Rectal smooth muscle tissue (tissue), 1 donor: ENCODE measurements around the gene VEPH1.

Experiments used
- H3K27ac ChIP-seq: one replicate; pipeline ENCODE4 v1.7.0; 2013; ENCODE audit warnings: low read depth, low read length, inconsistent platforms
- H3K27me3 ChIP-seq: one replicate; pipeline ENCODE4 v1.7.0; 2013; ENCODE audit warnings: low read length; ENCODE audit not compliant: control insufficient read depth, insufficient read depth
- H3K36me3 ChIP-seq: one replicate; pipeline ENCODE4 v1.7.0; 2013; ENCODE audit warnings: low read length; ENCODE audit not compliant: control insufficient read depth, insufficient read depth
- H3K4me1 ChIP-seq: one replicate; pipeline ENCODE4 v1.7.0; 2013; ENCODE audit warnings: low read length; ENCODE audit not compliant: control insufficient read depth, insufficient read depth
- H3K4me3 ChIP-seq: one replicate; pipeline ENCODE4 v1.7.0; 2013; ENCODE audit warnings: low read length
- H3K9ac ChIP-seq: one replicate; pipeline ENCODE4 v1.7.0; 2013; ENCODE audit warnings: low read length

VEPH1 gene

DNA sequence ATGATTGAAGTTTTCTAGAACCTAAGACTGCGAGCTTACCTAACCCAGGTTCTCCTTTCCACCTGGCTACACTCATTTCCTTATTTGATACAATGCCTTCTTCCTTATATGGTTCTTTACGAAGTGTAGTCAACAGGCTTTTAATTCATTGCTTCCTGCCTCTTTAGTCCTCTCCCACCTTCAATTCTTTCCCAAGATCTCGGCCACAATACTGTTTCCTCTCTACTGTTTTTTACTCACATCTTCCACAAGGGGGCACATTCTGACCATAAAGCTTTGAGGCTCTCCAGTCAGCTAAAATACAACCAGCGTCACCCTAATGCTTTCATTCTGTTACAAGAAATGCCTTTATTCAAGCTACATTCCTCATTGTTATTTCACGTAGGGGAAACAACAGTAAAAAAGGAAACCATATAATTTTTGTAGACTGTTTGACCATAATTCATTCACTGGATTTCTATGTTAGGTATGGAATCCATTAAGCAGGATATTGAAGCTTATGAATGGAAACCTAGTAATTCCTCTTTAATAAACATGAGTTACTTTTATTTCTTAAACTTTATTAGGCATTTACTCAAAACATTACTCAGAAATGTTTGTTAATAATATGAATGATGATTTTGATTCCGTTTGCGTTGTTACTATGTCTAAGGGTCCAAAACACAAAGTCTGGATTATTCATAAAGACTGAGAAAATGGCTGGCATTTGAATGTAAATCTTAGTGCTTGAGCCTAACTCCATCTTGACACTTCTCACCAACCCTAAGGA, 29.5 kb upstream of the VEPH1 start:
- no peak overlapping the region for H3K9ac ChIP-seq
- no peak overlapping the region for H3K27ac ChIP-seq
- H3K27me3 ChIP-seq = no peaks in the 10 kb centered on the region
- no peak overlapping the region for H3K4me3 ChIP-seq
- H3K36me3 ChIP-seq = no peaks in the 10 kb centered on the region
- no peaks in the 10 kb centered on the region for H3K4me1 ChIP-seq

DNA sequence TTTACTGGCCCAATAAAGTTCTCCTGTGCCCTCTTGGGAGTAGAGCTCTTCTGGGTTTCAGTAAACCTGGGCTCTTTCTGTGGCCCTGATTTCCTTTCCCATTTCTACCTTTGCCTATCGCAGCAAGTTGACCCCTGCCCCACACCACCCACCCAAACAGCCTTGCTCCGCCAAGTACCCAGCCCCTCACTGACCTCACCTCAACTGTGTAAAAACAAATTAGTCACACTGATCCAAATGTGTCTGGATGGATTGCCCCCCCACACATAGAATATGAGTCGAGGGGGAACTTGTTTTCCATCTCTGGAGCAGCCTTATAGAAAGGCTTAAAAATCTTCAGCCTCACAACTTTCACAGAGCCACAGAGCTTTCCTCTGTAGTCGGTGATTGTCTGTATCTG, 28.6 kb upstream of the VEPH1 start:
- Histone ChIP-seq H3K27me3 (no peaks in the 10 kb centered on the region), H3K4me3 (no peak overlapping the region), H3K4me1 (no peaks in the 10 kb centered on the region), H3K36me3 (no peaks in the 10 kb centered on the region), H3K27ac (no peak overlapping the region), H3K9ac (no peak overlapping the region)

DNA sequence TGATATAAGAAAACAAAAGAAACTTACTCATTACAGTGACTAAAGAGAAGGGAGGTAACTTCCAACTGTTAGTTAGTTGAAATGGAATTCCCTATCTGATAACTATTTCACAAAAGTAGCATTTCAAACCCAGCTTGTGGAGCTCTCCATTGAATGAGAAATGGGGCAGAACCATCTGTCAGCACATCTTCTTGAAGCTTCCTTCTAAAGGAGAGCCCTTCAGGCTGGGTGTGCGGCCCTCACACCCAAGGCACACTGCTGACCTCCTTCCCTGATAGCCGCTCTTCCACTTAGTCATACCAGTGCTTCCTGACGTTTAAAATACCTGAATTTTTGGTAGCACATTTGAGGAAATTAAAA, 28.1 kb upstream of the VEPH1 start:
- Histone ChIP-seq H3K36me3 (no peaks in the 10 kb centered on the region), H3K27me3 (no peaks in the 10 kb centered on the region), H3K4me3 (no peak overlapping the region), H3K4me1 (no peaks in the 10 kb centered on the region), H3K27ac (no peak overlapping the region), H3K9ac (no peak overlapping the region)

DNA sequence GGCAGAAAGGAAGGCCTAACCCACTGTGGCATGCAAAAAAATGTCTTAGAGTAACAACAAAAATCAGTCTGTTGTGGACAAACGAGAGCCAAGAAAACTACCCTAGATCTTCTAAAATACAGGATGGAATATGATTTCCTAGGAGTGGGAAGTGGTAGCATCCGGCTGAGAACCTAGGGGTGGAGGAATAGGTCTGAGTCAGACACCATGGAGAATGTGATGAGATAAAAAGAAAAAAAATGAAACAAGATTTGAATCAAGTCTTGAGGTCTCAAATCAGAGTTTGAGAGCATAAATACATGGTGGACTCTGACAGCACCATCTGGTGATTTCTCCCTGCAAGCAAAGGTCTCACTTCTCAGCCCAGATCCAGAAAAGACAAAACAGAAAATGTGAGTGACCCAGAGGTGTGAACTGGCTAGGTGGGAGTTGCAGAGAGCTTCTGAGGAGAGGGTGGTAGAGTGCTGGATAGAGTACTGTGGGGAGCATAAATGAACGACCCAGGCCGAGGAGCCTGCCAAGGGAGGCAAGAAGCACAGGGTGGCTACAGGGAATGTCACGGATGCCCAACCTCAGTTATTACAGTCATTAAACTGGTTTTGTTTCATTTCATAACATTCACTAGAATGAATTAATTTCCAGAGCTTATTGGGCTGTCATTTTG, 27.6 kb upstream of the VEPH1 start:
- H3K9ac ChIP-seq = no peak overlapping the region
- no peak overlapping the region for H3K4me3 ChIP-seq
- H3K27me3 ChIP-seq = no peaks in the 10 kb centered on the region
- no peak overlapping the region for H3K27ac ChIP-seq
- H3K36me3 ChIP-seq = no peaks in the 10 kb centered on the region
- no peaks in the 10 kb centered on the region for H3K4me1 ChIP-seq

DNA sequence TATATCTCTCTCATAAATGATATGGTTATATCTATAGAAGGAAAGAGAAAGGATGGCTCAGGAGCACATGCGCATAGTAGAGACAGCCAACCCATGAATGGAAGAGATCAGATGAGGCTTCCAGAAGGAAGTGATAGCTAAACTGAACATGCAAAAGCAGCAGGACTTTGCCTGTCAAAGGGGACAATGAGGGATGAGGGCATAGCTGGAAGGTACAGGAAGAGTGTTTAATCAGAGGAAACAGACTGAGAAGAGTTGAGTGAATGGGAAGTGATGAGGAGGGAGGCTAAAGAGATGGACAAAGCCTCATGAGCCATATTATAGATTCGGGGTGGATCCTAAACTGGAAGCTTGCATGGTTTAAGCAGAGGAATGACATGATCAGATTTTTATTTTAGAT, 26.5 kb upstream of the VEPH1 start:
- H3K4me3 ChIP-seq = no peak overlapping the region
- no peaks in the 10 kb centered on the region for H3K4me1 ChIP-seq
- no peaks in the 10 kb centered on the region for H3K36me3 ChIP-seq
- no peak overlapping the region for H3K9ac ChIP-seq
- no peaks in the 10 kb centered on the region for H3K27me3 ChIP-seq
- H3K27ac ChIP-seq = no peak overlapping the region

DNA sequence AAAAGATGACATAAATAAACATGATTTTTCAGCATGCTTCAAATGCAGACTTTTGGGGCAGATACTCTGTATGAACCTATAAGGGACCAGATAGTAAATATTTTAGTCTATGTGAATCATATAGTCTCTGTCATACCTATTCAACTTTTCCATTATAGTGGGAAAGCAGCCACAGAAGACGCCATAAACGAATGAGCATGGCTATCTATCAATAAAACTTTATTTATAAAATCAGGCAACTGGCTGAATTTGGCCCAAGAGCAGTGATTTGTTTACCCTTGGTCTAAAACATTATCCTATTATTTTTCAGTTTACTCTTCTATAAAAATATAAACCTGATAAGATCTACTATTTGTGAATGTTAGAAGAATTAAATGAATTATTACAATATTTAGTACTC, 25.9 kb upstream of the VEPH1 start:
- no peak overlapping the region for H3K9ac ChIP-seq
- no peaks in the 10 kb centered on the region for H3K27me3 ChIP-seq
- H3K4me3 ChIP-seq = no peak overlapping the region
- H3K27ac ChIP-seq = no peak overlapping the region
- H3K36me3 ChIP-seq = no peaks in the 10 kb centered on the region
- no peaks in the 10 kb centered on the region for H3K4me1 ChIP-seq

DNA sequence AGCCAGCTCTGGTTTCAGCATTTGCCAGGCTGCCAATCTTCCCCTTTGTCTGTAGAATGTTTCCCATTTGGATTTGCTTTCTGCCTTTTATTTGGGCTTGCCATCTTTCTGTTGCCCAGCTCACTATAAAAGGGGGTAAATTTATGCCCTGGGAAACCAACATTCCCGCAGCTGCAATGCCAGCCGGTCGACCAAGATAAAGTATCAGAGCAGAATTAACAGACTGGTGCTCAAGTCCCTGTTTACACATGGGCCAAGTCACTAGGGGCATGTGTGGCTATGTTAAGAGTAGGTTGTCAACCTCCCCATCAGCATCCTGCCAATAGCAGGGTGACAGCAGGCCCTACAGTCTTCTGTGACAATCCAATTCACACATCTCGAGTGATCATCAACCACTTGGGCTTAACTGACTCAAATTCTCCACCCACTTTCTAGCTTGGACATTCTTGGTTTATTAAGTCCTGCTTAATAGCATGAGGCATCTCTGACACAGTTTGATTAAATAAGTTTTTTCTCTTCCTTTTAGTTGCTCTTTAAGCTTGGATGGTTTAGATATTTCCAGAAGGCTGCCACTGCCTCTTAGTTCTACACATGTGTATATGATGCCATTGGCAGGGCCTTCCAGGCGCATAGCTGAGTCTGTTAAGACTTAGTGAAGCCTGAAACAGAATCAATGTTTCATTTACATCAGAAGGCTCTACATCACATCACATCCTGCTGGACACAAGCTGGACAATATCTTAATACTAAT, 24.1 kb upstream of the VEPH1 start:
- H3K36me3 ChIP-seq = no peaks in the 10 kb centered on the region
- no peaks in the 10 kb centered on the region for H3K27me3 ChIP-seq
- H3K4me3 ChIP-seq = no peak overlapping the region
- no peak overlapping the region for H3K27ac ChIP-seq
- H3K9ac ChIP-seq = no peak overlapping the region
- no peaks in the 10 kb centered on the region for H3K4me1 ChIP-seq

DNA sequence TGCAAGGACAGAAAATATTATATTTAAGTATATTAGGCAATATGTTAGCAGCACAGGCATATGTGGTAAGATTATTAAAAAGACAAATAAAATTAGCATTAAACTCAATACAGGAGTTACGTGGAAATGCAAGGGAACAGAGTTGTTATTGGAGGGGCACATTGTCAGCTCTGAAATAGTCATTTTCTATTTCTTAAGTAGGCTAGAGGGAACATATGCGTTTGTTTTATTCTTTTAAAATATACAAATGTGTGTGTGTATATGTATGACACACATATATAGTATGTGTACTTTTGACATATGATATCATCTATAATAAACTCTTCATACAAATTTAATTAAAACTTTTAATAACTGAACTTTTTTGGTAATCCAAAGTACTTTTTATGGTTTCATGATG, 22.8 kb upstream of the VEPH1 start:
- H3K9ac ChIP-seq = no peak overlapping the region
- no peaks in the 10 kb centered on the region for H3K36me3 ChIP-seq
- H3K4me1 ChIP-seq = no peaks in the 10 kb centered on the region
- H3K4me3 ChIP-seq = no peak overlapping the region
- H3K27me3 ChIP-seq = no peaks in the 10 kb centered on the region
- no peak overlapping the region for H3K27ac ChIP-seq

DNA sequence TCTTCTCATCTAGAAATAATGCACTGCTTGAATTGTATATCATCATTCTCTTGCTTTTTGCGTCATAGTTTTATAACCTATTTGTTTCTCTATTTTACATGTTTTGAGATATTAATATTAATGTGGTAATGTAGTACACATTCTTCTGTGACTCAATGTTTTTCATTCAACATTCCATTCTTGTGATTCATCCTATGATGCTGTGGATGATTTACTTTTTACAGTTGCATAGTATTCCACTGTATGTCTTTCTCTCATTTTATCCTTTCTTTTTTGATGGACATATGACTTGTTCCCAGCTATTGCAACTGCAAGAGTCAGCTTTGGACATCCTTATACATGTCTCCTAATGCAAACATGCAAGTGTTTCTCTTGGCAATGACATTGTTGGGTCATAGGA, 20.6 kb upstream of the VEPH1 start:
- Histone ChIP-seq H3K27ac (no peak overlapping the region), H3K4me1 (no peaks in the 10 kb centered on the region), H3K4me3 (no peak overlapping the region), H3K27me3 (no peaks in the 10 kb centered on the region), H3K9ac (no peak overlapping the region), H3K36me3 (no peaks in the 10 kb centered on the region)

DNA sequence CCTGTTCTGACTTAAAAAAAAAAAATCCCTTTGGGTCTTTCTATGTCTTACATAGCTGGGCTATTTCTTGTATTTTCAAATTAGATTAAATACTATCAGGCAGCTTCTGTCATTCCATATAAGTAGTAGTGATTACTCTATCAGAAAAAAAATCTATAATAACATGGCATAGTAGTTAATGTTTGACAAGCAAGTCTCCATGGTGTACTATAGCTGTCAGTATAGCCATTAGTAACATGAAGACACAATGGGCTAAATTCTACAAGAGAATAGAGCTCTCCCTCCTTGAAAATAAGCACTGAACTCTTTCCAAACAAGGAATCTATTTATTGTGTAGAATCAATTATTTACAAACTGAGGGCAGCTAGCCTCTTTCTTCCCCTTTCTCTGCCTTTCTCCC, 19.4 kb upstream of the VEPH1 start:
- no peak overlapping the region for H3K27ac ChIP-seq
- H3K9ac ChIP-seq = no peak overlapping the region
- H3K36me3 ChIP-seq = no peaks in the 10 kb centered on the region
- H3K27me3 ChIP-seq = no peaks in the 10 kb centered on the region
- no peaks in the 10 kb centered on the region for H3K4me1 ChIP-seq
- no peak overlapping the region for H3K4me3 ChIP-seq

DNA sequence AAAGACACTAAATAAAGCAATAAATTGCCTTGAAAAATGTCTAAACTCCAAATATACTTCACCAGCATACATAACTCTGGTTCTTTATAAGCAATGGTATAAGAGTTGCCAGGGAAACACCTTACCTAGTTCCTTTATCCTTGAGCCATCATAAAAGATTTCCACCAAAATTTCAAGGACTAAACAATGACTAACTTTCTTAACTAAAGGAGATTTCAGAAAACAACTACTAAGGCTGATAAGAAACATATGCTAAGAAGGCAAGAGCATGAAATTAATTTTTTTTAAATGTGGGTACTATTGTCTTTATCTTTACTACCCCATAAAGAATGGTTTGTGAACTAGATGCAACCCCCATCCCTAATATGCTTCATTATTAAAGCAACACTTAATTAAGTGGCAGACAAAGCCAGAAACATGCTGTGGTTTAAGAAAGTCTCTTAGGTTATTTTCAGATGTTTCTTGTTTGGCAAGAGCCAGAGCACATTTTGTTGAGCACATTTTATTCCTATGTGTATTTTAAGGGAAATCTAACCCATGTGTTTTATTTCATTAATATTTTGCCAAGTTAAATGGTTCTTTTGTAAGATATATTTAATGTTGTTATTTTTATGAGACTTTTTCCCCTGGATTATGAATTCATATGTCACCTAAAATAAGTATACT, 17.4 kb upstream of the VEPH1 start:
- H3K9ac ChIP-seq = no peak overlapping the region
- H3K4me3 ChIP-seq = no peak overlapping the region
- no peaks in the 10 kb centered on the region for H3K4me1 ChIP-seq
- H3K36me3 ChIP-seq = no peaks in the 10 kb centered on the region
- H3K27ac ChIP-seq = no peak overlapping the region
- H3K27me3 ChIP-seq = no peaks in the 10 kb centered on the region

DNA sequence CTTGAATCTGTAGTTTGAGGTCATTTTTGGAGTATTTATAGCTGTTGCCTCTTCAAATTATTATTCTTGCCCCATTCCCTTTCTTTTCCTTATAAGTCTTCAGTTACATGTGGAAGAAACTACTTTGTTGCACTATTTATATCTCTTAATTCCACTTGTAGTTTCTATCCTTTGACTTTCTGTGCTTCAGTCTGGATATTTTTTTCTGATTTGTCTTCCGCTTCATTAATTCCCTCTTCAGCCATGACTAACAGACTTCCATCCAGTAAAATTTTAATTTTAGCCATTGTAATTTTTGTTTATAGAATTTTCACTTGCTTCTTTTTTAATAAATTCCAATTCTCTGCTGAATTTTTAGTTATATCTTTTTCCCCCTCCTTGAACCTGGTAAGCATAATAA, 15.7 kb upstream of the VEPH1 start:
- no peak overlapping the region for H3K9ac ChIP-seq

More for the DNA sequence above, 15.7 kb upstream of the VEPH1 start:
- no peaks in the 10 kb centered on the region for H3K36me3 ChIP-seq
- H3K4me3 ChIP-seq = no peak overlapping the region
- no peaks in the 10 kb centered on the region for H3K27me3 ChIP-seq
- no peaks in the 10 kb centered on the region for H3K4me1 ChIP-seq
- H3K27ac ChIP-seq = no peak overlapping the region
